ENCODE data around the gene NDUFB6.
"Not testable (repeated sequence)": the region's sequence is repeated elsewhere in the genome, so short reads cannot be mapped to it uniquely, and the experiment has no call there.

The NDUFB6 gene

GRCh38 chr9:32572900-32573523 is at the start of gene NDUFB6:
NDUFB6 (minus strand) TSS chr9:32573159; CDS start chr9:32573060, 99 bp downstream.
- peak; percentile 92 to 95 for DNase-seq (ENCODE audit: low read depth in 2 of 2)
- no peak for TF ChIP-seq CTCF (IDR thresholded peaks at IDR 0.05; ENCODE audit: low read depth, low read length)
- H3K4me3 ChIP-seq (replicated peaks in 1 of 2; ENCODE audit: low read depth in 2 of 2, low read length in 2 of 2): peak within 1 kb of the TSS; percentile 78 to 88

- no peak for DNase-seq (ENCODE audit: low read depth in 2 of 2)
- no peak for TF ChIP-seq CTCF (IDR thresholded peaks at IDR 0.05; ENCODE audit: low read depth, low read length)
- H3K4me3 ChIP-seq (replicated peaks in 1 of 2; ENCODE audit: low read depth in 2 of 2, low read length in 2 of 2): no peak overlapping the region
Measured at GRCh38 chr9:32618261-32618660, 45.3 kb upstream of the NDUFB6 start.

- no peak for DNase-seq (ENCODE audit: low read depth in 2 of 2)
- TF ChIP-seq CTCF (IDR thresholded peaks at IDR 0.05; ENCODE audit: low read depth, low read length): no peak
- H3K4me3 ChIP-seq (replicated peaks in 1 of 2; ENCODE audit: low read depth in 2 of 2, low read length in 2 of 2): no peak overlapping the region
Measured at GRCh38 chr9:32606811-32607210, 33.9 kb upstream of the NDUFB6 start.

- peak in 1 of 2 donors; percentile 5 for DNase-seq (ENCODE audit: low read depth in 2 of 2)
- H3K4me3 ChIP-seq (replicated peaks in 1 of 2; ENCODE audit: low read depth in 2 of 2, low read length in 2 of 2): no peak overlapping the region
- TF ChIP-seq CTCF (IDR thresholded peaks at IDR 0.05; ENCODE audit: low read depth, low read length): no peak
Measured at GRCh38 chr9:32603914-32604852, 31.2 kb upstream of the NDUFB6 start.

- DNase-seq (ENCODE audit: low read depth in 2 of 2): not testable (repeated sequence)
Measured at GRCh38 chr9:32599021-32599420, 26.1 kb upstream of the NDUFB6 start.

GRCh38 chr9:32596936-32597335 is 24.0 kb upstream of the NDUFB6 start:
- TF ChIP-seq CTCF (IDR thresholded peaks at IDR 0.05; ENCODE audit: low read depth, low read length): no peak
- DNase-seq (ENCODE audit: low read depth in 2 of 2): no peak
- no peak overlapping the region for H3K4me3 ChIP-seq (replicated peaks in 1 of 2; ENCODE audit: low read depth in 2 of 2, low read length in 2 of 2)

More at GRCh38 chr9:32599021-32599420, 26.1 kb upstream of the NDUFB6 start:
- H3K4me3 ChIP-seq (replicated peaks in 1 of 2; ENCODE audit: low read depth in 2 of 2, low read length in 2 of 2): not testable (repeated sequence)

Data from cardiac fibroblast (primary cell).